Hindlimb muscle (tissue), 1 donor: Measurements from ENCODE around the gene KCNN1. TPM values are rescaled to one million over a fixed set of nuclear protein-coding genes. Genes with fewer than 3 reads are reported as not detected.
"Not testable (repeated sequence)": the region's sequence is repeated elsewhere in the genome, so short reads cannot be mapped to it uniquely, and the experiment has no call there.

Source experiments
- DNase-seq: peaks from one replicate; pipeline ENCODE4 v3.0.0-alpha.2; 2013
- polyA plus RNA-seq: library from polyadenylated mRNA; unstranded; fragments of 120-200 nt; gene quantifications from one replicate; pipeline ENCODE4 v1.2.1, GENCODE V29; 2013; ENCODE audit not compliant: insufficient read length

KCNN1 gene
- polyA plus RNA-seq, 1 donor = 0.63 TPM

- not testable (repeated sequence) for DNase-seq
Measured at GRCh38 chr19:18031401-18031800, 64.5 kb downstream of the KCNN1 start.

DNA sequence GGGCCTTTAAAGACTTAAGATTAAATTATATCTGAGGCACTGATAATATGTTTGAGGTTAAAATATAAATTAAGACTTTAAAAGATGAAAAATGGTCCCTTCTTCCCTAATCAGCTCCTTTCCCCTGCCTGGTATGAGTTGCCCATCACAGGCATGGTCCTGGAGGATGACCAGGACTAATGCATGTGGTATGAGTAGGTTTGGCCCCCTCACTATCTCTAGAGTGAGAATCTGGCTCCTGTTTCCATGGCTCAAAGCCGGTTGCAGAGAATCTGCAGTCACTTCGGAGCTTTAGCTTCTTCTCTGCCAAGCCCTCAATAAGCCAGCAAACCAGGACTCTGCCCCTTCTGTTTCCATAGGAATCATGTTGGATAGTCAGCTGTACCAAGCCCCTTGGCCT lies 65.2 kb downstream of the KCNN1 start:
- DNase-seq = not testable (repeated sequence)

GRCh38 chr19:18041054-18041453 lies 74.1 kb downstream of the KCNN1 start:
- DNase-seq = no peak

DNA sequence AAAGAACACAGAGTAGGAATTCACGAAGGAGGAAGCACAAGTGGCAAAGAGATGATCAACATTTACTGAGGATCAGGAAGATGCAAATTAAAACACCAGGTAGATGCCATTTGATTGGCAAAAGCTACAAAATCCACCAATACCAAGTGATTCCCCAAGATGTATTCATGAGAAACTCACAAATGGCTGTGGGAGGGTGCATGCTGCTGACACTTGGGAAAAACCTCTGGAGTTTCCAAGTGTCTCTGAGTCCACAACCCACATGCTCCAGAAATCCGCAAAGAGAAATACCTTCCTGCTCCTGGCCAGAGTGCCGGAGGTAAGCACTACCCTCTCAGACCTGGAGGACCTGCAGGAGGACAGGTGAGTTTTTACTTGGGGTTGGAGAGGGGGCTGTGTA lies 76.8 kb downstream of the KCNN1 start:
- no peak for DNase-seq

DNA sequence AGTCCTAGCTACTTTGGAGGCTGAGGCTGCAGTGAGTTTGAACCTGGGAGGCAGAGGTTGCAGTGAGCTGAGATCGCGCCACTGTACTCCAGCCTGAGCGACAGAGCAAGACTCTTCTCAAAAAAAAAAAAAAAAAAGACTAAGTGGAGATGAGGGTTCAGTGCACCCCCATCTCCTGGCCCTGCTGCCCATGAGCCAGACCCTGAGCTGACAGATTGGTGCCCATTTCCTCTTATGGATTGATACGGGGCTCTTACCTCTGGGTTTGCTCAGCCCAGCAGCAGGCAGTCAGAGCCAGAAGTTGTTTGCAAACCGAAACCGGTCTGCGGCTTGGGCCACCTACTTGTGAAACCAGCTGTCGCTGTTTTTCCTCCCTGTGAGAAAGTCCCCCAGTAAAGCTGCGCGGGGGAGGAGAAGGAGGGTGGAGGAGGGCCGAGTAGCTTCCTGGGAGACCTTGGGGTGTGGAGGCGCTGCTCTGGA lies 78.0 kb downstream of the KCNN1 start:
- peak; percentile 79 for DNase-seq

DNA sequence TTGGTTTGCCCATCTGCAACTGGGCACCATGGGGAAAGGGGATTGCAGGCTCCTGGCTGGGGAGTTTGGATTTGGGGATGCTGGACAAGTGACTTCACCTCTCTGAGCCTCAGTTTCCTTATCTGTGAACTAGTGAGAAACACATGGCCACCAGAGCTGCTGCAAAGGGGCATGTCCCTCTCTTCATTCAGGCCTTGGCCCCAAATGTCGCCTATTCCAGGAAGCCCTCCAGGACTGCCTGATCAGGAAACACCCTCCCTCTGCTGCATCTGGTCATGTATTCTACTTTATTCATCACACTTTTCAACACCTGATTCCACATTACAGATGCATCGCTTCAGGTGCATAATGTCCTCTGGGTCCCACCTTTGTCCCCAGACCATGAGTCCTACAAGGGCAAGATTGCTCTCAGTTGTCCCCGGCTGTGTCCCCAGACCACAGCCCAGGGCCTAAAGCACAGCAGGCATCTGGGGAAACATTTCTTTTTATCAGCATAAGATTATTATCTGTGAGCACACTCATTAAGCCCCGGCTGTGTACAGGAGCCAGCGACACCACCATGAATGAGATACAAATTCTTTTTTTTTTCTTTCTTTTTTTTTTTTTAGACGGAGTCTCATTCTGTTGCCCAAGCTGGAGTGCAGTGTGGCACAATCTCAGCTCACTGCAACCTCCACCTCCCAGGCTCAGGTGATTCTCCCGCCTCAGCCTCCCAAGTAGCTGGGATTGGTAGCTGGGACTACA lies 78.6 kb downstream of the KCNN1 start:
- no peak for DNase-seq

DNA sequence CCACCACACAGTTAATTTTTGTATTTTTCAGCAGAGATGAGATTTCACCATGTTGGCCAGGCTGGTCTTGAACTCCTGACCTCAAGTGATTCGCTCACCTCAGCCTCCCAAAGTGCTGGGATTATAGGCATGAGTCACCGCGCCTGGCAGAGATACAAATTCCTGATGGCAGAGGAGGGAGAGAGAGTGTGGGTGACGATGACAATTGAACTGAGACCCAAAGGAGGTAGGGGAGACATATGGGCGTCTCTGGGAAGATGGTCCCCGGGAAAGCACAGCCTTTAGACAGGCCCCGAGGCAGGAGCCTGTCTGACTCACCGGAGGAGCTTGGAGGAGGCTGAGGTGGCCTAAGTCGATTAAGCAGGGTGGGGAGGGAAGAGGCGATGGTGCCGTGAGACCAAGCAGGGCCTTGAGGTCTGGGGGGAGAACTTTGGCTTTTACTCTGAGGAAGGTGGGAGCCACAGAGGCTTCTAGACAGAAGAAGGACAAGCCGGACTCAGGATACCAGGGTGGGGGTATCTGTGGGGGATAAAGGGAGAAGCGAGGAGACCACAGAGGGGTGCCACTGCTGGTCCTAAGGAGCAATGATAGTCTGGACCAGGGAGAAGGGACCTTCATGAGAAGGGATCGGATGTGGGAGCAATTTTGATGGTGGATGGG lies 79.3 kb downstream of the KCNN1 start:
- no peak for DNase-seq

GRCh38 chr19:18049385-18049784 lies 82.5 kb downstream of the KCNN1 start:
- DNase-seq = peak; percentile 83

Other genes with a start within 250 kb of the KCNN1 start
- 43.6 TPM for gene MAP1S, start 247.6 kb upstream of the KCNN1 start, polyA plus RNA-seq
- gene FCHO1, start 215.6 kb upstream of the KCNN1 start, polyA plus RNA-seq = 1.2 TPM
- gene B3GNT3, start 172.0 kb upstream of the KCNN1 start, polyA plus RNA-seq = 0.14 TPM
- not detected for gene INSL3, start 145.6 kb upstream of the KCNN1 start, polyA plus RNA-seq
- 3.7 TPM for gene JAK3, start 119.1 kb upstream of the KCNN1 start, polyA plus RNA-seq
- 2,715 TPM for gene RPL18A, start 107.2 kb upstream of the KCNN1 start, polyA plus RNA-seq
- gene SLC5A5, start 95.2 kb upstream of the KCNN1 start, polyA plus RNA-seq = 0.05 TPM
- 72.0 TPM for gene CCDC124, start 34.1 kb upstream of the KCNN1 start, polyA plus RNA-seq
- gene ARRDC2, start 41.1 kb downstream of the KCNN1 start, polyA plus RNA-seq = 4.5 TPM
- 0.75 TPM for gene IL12RB1, start 119.8 kb downstream of the KCNN1 start, polyA plus RNA-seq
- 17.3 TPM for gene MAST3, start 130.7 kb downstream of the KCNN1 start, polyA plus RNA-seq
- gene PIK3R2, start 186.1 kb downstream of the KCNN1 start, polyA plus RNA-seq = 66.1 TPM
- gene IFI30, start 206.7 kb downstream of the KCNN1 start, polyA plus RNA-seq = 2.9 TPM
- 6.5 TPM for gene MPV17L2, start 226.1 kb downstream of the KCNN1 start, polyA plus RNA-seq
- 5.1 TPM for gene RAB3A, start 236.9 kb downstream of the KCNN1 start, polyA plus RNA-seq